Astrocyte (in vitro differentiated cells and primary cell): Measurements from ENCODE around the gene PRKCA. TPM values are rescaled to one million over a fixed set of nuclear protein-coding genes. Genes with fewer than 3 reads are reported as not detected.

ENCODE experiments used
- DNase-seq: peaks from one replicate; pipeline ENCODE4 v3.0.0-alpha.2; 2010; ENCODE audit warnings: low read depth
- FAIRE-seq: peaks from 2 replicates; lab custom pipeline; 2011; peaks lifted over from hg19 to GRCh38; lab: Jason Lieb, UNC
- H2AFZ ChIP-seq: 2 replicates; pipeline ENCODE4 v1.6.0; 2012; ENCODE audit warnings: low read depth, low read length, inconsistent platforms
- H3K27ac ChIP-seq: 2 replicates; pipeline ENCODE4 v1.5.1; 2011; ENCODE audit warnings: low read depth, low read length, inconsistent platforms
- H3K27me3 ChIP-seq: 2 replicates; pipeline ENCODE4 v1.6.0; 2011; ENCODE audit warnings: low read length, inconsistent platforms; ENCODE audit not compliant: insufficient read depth
- H3K36me3 ChIP-seq: 2 replicates; pipeline ENCODE4 v1.5.1; 2011; ENCODE audit warnings: low read length, inconsistent platforms; ENCODE audit not compliant: insufficient read depth
- H3K4me1 ChIP-seq: 2 replicates; pipeline ENCODE4 v1.5.1; 2011; ENCODE audit warnings: low read length, inconsistent platforms; ENCODE audit not compliant: insufficient read depth
- H3K4me2 ChIP-seq: 2 replicates; pipeline ENCODE4 v1.6.0; 2012; ENCODE audit warnings: low read length, inconsistent platforms
- H3K4me3 ChIP-seq: 2 replicates; pipeline ENCODE4 v1.5.1; 2011; ENCODE audit warnings: low read depth, mild to moderate bottlenecking, low read length, inconsistent platforms; ENCODE audit not compliant: insufficient read depth
- H3K79me2 ChIP-seq: 2 replicates; pipeline ENCODE4 v1.6.0; 2012; ENCODE audit warnings: mild to moderate bottlenecking, low read length, inconsistent platforms; ENCODE audit not compliant: insufficient read depth
- H3K9ac ChIP-seq: 2 replicates; pipeline ENCODE4 v1.6.0; 2012; ENCODE audit warnings: mild to moderate bottlenecking, low read length, inconsistent platforms
- H3K9me3 ChIP-seq: 2 replicates; pipeline ENCODE4 v1.5.1; 2012; ENCODE audit warnings: low read depth, mild to moderate bottlenecking, low read length, inconsistent platforms; ENCODE audit not compliant: insufficient read depth
- H4K20me1 ChIP-seq: 2 replicates; pipeline ENCODE4 v1.6.0; 2012; ENCODE audit warnings: low read length, inconsistent platforms; ENCODE audit not compliant: insufficient read depth
- H3K27ac Mint-ChIP-seq: one replicate; pipeline ENCODE4 v1.8.0; 2021; ENCODE audit warnings: mild to moderate bottlenecking, mixed read lengths; ENCODE audit not compliant: unreplicated experiment
- H3K27me3 Mint-ChIP-seq: one replicate; pipeline ENCODE4 v1.8.0; 2021; ENCODE audit warnings: low read depth, mixed read lengths; ENCODE audit not compliant: unreplicated experiment
- H3K36me3 Mint-ChIP-seq: one replicate; pipeline ENCODE4 v1.8.0; 2021; ENCODE audit warnings: low read depth, mixed read lengths; ENCODE audit not compliant: unreplicated experiment
- H3K4me1 Mint-ChIP-seq: one replicate; pipeline ENCODE4 v1.8.0; 2021; ENCODE audit warnings: low read depth, mixed read lengths; ENCODE audit not compliant: unreplicated experiment
- H3K4me3 Mint-ChIP-seq: one replicate; pipeline ENCODE4 v1.8.0; 2021; ENCODE audit warnings: mild to moderate bottlenecking, moderate library complexity, mixed read lengths; ENCODE audit not compliant: unreplicated experiment
- H3K9me3 Mint-ChIP-seq: one replicate; pipeline ENCODE4 v1.8.0; 2021; ENCODE audit warnings: mild to moderate bottlenecking, mixed read lengths; ENCODE audit not compliant: unreplicated experiment
- EZH2 ChIP-seq: IDR thresholded peaks from 2 replicates; pipeline ENCODE4 v1.6.1; 2012; ENCODE audit warnings: mild to moderate bottlenecking, low read length, inconsistent platforms; ENCODE audit not compliant: insufficient read depth
- total RNA-seq: library from RNA; stranded (reverse); gene quantifications from 2 replicates; pipeline ENCODE4 v1.2.1, GENCODE V29; 2021
- TF ChIP-seq, protein P1 (sequence below): IDR thresholded peaks from 2 replicates; pipeline ENCODE4 v1.5.1; 2011; ENCODE audit warnings: low read depth, mild to moderate bottlenecking, inconsistent platforms, low read length, moderate library complexity; ENCODE audit not compliant: insufficient read depth

The PRKCA gene
- total RNA-seq, 1 donor from 2014 or later: 49.9 TPM

DNA sequence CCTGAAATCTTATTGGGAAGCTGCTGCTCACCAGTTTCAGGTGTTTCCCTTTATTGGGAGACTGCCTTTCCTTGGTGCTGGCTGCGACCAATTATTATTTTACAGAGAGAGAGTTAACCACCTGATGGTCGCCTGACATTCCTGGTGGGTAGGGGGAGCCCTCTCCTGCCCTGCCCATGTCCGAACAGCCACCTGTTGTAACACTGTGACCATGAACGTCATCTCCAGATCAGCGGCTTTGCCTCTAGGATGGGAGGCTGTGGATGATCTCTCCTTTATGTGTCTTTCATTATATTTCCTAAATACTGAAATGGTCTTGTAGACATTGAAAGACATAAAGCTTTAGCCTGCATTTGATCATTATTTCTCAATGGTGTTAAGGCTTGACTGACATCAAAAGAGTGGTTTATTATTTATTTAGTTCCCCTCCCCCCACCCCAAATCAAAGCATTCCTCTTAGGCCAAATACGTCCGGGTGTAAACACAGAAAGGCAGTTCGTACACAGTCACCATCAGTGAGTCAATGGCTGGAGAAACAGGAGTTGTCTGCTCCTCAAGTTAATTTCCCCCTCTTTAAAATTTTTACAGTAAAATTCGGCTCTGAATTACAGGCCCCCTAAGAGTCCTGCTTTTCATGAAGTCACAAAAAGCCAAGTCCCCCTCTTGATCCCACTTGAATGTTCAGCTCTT, 474.7 kb downstream of the PRKCA start:
- Mint-ChIP-seq H3K27ac (peak overlapping the region; percentile 15), H3K36me3 (peaks cover 10% of the 10 kb centered on the region), H3K27me3 (no peaks in the 10 kb centered on the region), H3K9me3 (no peaks in the 10 kb centered on the region), H3K4me3 (peak overlapping the region; percentile 45), H3K4me1 (peaks cover 7% of the 10 kb centered on the region)
- TF ChIP-seq, protein P1, sequence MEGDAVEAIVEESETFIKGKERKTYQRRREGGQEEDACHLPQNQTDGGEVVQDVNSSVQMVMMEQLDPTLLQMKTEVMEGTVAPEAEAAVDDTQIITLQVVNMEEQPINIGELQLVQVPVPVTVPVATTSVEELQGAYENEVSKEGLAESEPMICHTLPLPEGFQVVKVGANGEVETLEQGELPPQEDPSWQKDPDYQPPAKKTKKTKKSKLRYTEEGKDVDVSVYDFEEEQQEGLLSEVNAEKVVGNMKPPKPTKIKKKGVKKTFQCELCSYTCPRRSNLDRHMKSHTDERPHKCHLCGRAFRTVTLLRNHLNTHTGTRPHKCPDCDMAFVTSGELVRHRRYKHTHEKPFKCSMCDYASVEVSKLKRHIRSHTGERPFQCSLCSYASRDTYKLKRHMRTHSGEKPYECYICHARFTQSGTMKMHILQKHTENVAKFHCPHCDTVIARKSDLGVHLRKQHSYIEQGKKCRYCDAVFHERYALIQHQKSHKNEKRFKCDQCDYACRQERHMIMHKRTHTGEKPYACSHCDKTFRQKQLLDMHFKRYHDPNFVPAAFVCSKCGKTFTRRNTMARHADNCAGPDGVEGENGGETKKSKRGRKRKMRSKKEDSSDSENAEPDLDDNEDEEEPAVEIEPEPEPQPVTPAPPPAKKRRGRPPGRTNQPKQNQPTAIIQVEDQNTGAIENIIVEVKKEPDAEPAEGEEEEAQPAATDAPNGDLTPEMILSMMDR: no peak
- TF ChIP-seq EZH2: no peak
- Histone ChIP-seq H2AFZ (no peak overlapping the region), H3K79me2 (no peaks in the 10 kb centered on the region), H3K4me3 (no peak overlapping the region), H3K4me1 (peaks cover 8% of the 10 kb centered on the region), H3K9me3 (no peaks in the 10 kb centered on the region), H3K9ac (no peak overlapping the region), H3K36me3 (no peaks in the 10 kb centered on the region), H4K20me1 (no peaks in the 10 kb centered on the region), H3K27ac (peak overlapping the region; percentile 20), H3K27me3 (no peaks in the 10 kb centered on the region), H3K4me2 (peak overlapping the region; percentile 39)
- no peak for FAIRE-seq
- DNase-seq: peak; percentile 14

DNA sequence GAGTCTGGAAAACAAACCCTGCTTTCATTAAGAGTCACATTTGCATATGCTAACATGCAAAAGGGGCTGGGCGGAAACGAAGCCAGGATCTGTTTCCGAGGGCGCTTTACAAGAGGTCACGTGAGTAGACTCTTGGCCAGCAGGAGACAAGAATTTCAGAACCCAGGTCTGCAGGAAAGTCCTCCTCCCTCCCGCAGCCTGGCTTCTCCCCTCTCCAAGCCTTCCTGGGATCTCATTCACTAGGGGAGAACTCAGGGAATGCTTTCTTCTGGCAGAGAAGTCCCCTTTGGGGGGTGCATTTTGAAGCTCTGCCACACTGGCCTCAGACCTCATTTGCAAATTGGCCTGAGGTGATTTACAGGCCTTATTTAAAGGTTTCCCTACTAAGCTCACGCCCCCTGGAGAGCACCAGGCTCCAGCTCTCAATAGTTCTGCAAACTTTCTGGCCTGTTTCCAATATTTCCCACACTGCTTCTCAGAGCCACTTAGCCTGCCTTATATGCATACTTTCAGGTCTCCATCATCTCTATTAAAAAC, 475.3 kb downstream of the PRKCA start:
- Mint-ChIP-seq H3K9me3 (no peaks in the 10 kb centered on the region), H3K27me3 (no peaks in the 10 kb centered on the region), H3K4me3 (no peak overlapping the region), H3K27ac (no peak overlapping the region), H3K36me3 (peaks cover 12% of the 10 kb centered on the region), H3K4me1 (peaks cover 7% of the 10 kb centered on the region)
- TF ChIP-seq EZH2: no peak
- TF ChIP-seq, protein P1: no peak
- no peaks in the 10 kb centered on the region for H3K79me2 ChIP-seq
- H3K27ac ChIP-seq: peak overlapping the region; percentile 20
- peak overlapping the region; percentile 39 for H3K4me2 ChIP-seq
- no peaks in the 10 kb centered on the region for H3K9me3 ChIP-seq
- DNase-seq: peak; percentile 60
- H3K9ac ChIP-seq: no peak overlapping the region
- no peak overlapping the region for H3K4me3 ChIP-seq
- no peak overlapping the region for H2AFZ ChIP-seq
- no peak for FAIRE-seq
- no peaks in the 10 kb centered on the region for H4K20me1 ChIP-seq
- H3K4me1 ChIP-seq: peaks cover 8% of the 10 kb centered on the region
- H3K36me3 ChIP-seq: no peaks in the 10 kb centered on the region
- no peaks in the 10 kb centered on the region for H3K27me3 ChIP-seq
